Memory B cell (primary cell): ENCODE results near the gene RPL35A.
"Not testable (repeated sequence)": the region's sequence is repeated elsewhere in the genome, so short reads cannot be mapped to it uniquely, and the experiment has no call there.

Experiments
- ATAC-seq: fragments of 150-1000 bp; cut with Tn5 transposase; 2 replicates; pipeline ENCODE4 v1.10.0; 2021; ENCODE audit warnings: low read depth, mild to moderate bottlenecking, moderate library complexity
- DNase-seq, 2 donors: peaks; one replicate each; pipeline ENCODE4 v3.0.0; 2022; ENCODE audit warnings: low spot score in 2 of 2
- H3K27ac Mint-ChIP-seq: one replicate; pipeline ENCODE4 v1.8.0; 2022; ENCODE audit warnings: mild to moderate bottlenecking, moderate library complexity, mixed read lengths
- H3K27me3 Mint-ChIP-seq: one replicate; pipeline ENCODE4 v1.8.0; 2022; ENCODE audit warnings: mixed read lengths
- H3K36me3 Mint-ChIP-seq: one replicate; pipeline ENCODE4 v1.8.0; 2022; ENCODE audit warnings: mild to moderate bottlenecking, mixed read lengths
- H3K4me1 Mint-ChIP-seq: one replicate; pipeline ENCODE4 v1.8.0; 2022; ENCODE audit warnings: mixed read lengths
- H3K4me3 Mint-ChIP-seq: one replicate; pipeline ENCODE4 v1.8.0; 2022; ENCODE audit warnings: mild to moderate bottlenecking, moderate library complexity, mixed read lengths
- H3K9me3 Mint-ChIP-seq: one replicate; pipeline ENCODE4 v1.8.0; 2022; ENCODE audit warnings: mixed read lengths

RPL35A gene

GRCh38 chr3:197949778-197950676 lies at the start of gene RPL35A:
Gene RPL35A, plus strand, starts transcription at chr3:197950190. Its CDS starts 778 bp downstream, at chr3:197950968.
- H3K4me1 Mint-ChIP-seq, result peaks cover 15% of the 10 kb centered on the region
- ATAC-seq (peak; percentile 85), DNase-seq (peak; percentile 94 to 95)
- H3K27me3 Mint-ChIP-seq, result no peaks in the 10 kb centered on the region
- no peaks in the 10 kb centered on the region for H3K9me3 Mint-ChIP-seq
- peak within 1 kb of the TSS; percentile 99 for H3K27ac Mint-ChIP-seq
- H3K4me3 Mint-ChIP-seq, result peak within 1 kb of the TSS; percentile 94
- peaks cover 23% of the 10 kb centered on the region for H3K36me3 Mint-ChIP-seq

DNA sequence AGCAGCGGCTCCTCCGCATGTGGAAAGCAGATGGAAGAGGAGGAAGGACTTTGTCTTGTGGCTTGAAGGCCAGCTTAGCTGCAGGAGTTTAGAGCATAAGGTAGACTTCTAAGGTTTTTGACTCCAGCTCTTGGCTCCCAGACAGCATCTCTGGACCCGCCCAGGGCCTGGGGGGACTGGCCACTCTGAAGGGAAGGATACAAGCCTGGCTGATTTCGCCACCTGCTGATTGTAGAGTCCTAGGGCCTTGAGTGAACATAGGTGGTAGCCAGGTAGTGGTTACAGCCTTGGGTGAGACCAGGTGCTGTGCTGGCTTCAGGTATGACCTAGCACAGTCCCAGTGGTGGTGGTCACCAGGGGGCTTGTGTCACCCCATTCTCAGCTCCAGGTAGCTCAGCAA lies 48.4 kb upstream of the RPL35A start:
- no peak for ATAC-seq
- peaks cover 4% of the 10 kb centered on the region for H3K9me3 Mint-ChIP-seq
- no peak overlapping the region for H3K27ac Mint-ChIP-seq

GRCh38 chr3:197906023-197906849 lies 43.8 kb upstream of the RPL35A start:
- no peak overlapping the region for H3K27ac Mint-ChIP-seq
- H3K27me3 Mint-ChIP-seq, result no peaks in the 10 kb centered on the region
- H3K4me1 Mint-ChIP-seq, result peaks cover 5% of the 10 kb centered on the region
- peaks cover 3% of the 10 kb centered on the region for H3K36me3 Mint-ChIP-seq
- peak overlapping the region; percentile 37 for H3K4me3 Mint-ChIP-seq
- H3K9me3 Mint-ChIP-seq, result peaks cover 4% of the 10 kb centered on the region
- ATAC-seq (peak; percentile 82), DNase-seq (peak; percentile 72 to 75)

More for the DNA sequence above, 48.4 kb upstream of the RPL35A start:
- H3K27me3 Mint-ChIP-seq, result no peaks in the 10 kb centered on the region
- DNase-seq, result no peak
- peaks cover 2% of the 10 kb centered on the region for H3K36me3 Mint-ChIP-seq
- no peak overlapping the region for H3K4me3 Mint-ChIP-seq
- peaks cover 5% of the 10 kb centered on the region for H3K4me1 Mint-ChIP-seq

DNA sequence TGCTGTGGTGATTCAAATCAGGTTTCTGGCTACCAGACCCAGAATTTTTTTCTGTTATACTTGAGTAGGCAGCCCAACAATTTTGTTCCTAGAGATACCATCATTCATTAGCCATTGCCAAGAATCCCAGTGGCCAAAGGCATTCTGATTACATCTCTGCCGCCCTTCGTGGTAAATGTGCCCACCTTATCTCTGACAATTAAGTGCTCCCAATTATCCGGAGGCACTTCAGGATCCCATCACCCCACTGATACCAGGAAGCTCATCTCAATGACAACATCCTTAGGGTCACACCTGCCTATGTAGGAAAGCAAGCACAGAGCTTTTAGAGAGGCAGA lies 43.2 kb upstream of the RPL35A start:
- peaks cover 3% of the 10 kb centered on the region for H3K4me1 Mint-ChIP-seq
- peaks cover 3% of the 10 kb centered on the region for H3K36me3 Mint-ChIP-seq
- H3K27me3 Mint-ChIP-seq, result no peaks in the 10 kb centered on the region
- peaks cover 4% of the 10 kb centered on the region for H3K9me3 Mint-ChIP-seq
- DNase-seq (no peak), ATAC-seq (no peak)
- H3K4me3 Mint-ChIP-seq, result no peak overlapping the region
- no peak overlapping the region for H3K27ac Mint-ChIP-seq

- no peak overlapping the region for H3K4me3 Mint-ChIP-seq
- peaks cover 3% of the 10 kb centered on the region for H3K9me3 Mint-ChIP-seq
- H3K27ac Mint-ChIP-seq, result no peak overlapping the region
These were observed 42.8 kb upstream of the RPL35A start for GRCh38 chr3:197907196-197907595.

GRCh38 chr3:197908550-197908949 lies 41.4 kb upstream of the RPL35A start:
- not testable (repeated sequence) for H3K27ac Mint-ChIP-seq, ATAC-seq, DNase-seq

More at GRCh38 chr3:197907196-197907595, 42.8 kb upstream of the RPL35A start:
- DNase-seq (no peak), ATAC-seq (no peak)
- peaks cover 1% of the 10 kb centered on the region for H3K36me3 Mint-ChIP-seq
- peaks cover 3% of the 10 kb centered on the region for H3K4me1 Mint-ChIP-seq
- H3K27me3 Mint-ChIP-seq, result no peaks in the 10 kb centered on the region

DNA sequence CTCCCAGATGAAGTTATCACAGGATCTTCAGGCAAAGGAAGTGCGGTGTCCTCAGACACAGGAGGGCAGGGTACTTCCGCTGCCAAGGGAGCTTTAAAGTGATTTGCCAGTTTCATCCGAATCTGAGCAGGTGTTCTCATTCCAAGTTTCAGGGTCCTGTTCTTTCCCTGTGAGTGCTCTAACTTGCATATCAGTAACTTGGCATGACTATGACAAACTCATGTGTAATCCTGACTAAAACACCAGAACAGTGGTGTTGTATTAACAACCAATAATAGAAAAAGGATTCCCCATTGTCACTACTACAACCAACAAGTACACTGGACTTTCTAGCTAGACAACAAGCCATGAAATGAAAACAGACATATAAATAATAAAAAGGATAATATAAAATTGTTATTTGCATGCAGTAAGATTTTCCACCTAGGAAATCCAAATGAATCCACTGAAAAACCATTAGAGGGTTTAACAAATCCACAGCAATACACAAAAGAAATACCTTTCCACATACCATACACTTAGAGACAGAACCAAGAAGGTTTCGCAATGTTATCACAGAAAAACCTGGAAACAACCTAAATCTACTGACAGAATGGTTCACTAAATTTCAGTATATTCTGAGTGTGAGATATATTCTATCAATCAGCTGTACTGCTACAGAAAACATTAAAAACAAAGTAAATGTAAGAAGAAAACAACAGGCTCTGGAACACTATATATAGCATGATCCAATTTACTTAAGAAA lies 40.9 kb upstream of the RPL35A start:
- Mint-ChIP-seq H3K4me3 (no peak overlapping the region), H3K27ac (no peak overlapping the region), H3K36me3 (peaks cover 6% of the 10 kb centered on the region), H3K27me3 (no peaks in the 10 kb centered on the region), H3K4me1 (peaks cover 3% of the 10 kb centered on the region), H3K9me3 (no peaks in the 10 kb centered on the region)
- ATAC-seq, result no peak
- no peak for DNase-seq

More at GRCh38 chr3:197908550-197908949, 41.4 kb upstream of the RPL35A start:
- H3K4me3 Mint-ChIP-seq, H3K36me3 Mint-ChIP-seq, H3K9me3 Mint-ChIP-seq, H3K27me3 Mint-ChIP-seq, H3K4me1 Mint-ChIP-seq: not testable (repeated sequence)

DNA sequence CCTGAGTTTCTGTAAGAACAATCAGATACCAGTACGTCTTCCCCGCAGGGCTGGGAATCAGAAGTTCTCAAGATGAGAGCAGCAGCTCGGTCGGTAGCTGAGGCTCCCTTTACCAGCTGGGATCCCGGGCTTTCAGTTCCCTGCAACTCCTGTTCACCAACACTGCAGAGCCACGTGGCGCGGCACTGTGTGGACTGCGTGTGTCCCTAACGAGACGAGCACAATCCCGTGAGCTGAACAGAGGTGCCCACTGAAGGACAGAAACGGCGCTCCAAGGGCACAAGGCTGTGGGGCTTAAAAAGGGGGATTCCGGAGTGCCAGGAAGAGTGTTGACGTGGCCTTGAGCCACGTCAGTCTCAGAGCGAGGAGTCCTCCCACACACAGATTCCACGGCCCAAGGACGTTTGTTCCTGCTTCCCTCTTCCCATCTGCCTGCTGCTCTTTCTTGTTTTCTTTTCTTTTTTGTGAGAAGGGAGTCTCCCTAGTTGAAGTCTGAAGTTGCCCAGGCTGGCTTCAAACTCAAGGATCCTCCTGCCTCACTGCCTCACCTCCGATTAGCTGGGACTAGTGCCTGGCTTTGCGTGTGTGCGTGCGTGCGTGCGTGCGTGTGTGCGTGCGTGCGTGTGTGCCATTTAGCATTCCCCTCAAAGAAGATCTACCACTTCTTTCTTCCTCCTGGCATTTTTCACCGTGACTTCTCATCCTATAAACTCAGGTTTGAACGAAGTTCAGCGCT lies 37.1 kb upstream of the RPL35A start:
- Mint-ChIP-seq H3K27ac (peak overlapping the region; percentile 39), H3K36me3 (peaks cover 7% of the 10 kb centered on the region), H3K4me3 (peak overlapping the region; percentile 61), H3K4me1 (no peaks in the 10 kb centered on the region), H3K27me3 (no peaks in the 10 kb centered on the region), H3K9me3 (peaks cover 1% of the 10 kb centered on the region)
- ATAC-seq, result peak; percentile 27
- no peak for DNase-seq

DNA sequence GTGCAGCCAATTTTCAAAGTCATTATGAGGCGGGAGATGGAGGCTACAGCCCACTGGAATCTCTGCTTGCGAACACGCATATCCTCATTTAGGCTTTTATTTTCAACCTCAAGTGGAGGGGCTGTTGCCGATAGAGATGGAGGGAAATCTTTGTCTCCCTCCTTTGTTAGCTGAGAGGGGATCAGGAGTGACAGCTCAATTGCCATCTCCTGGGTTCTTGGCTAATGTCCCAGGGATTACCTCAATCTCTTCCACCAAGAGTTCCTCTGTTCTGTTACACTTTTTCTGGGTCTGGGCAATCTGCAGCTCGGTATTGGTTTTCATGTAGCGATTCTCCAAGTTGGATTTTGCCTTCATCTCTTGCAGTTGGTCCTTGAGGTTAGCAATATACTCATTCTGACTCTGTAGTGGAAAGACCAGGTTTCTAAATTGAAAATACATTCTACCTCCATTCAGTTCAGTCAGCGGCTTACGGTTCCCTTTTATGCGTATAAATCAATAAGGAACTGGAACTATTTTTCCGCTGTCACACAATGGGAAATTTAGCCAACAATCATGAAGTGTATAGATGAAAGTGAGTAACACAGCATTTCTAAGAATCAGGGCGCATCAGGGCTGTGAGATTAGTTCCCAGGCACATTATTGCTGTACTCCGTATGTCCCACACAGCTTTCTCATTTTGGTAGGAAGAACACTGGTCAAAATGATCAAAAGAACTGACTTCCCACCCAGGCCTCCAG lies 36.2 kb upstream of the RPL35A start:
- Mint-ChIP-seq H3K36me3 (peaks cover 7% of the 10 kb centered on the region), H3K9me3 (peaks cover 1% of the 10 kb centered on the region), H3K4me1 (no peaks in the 10 kb centered on the region), H3K27ac (no peak overlapping the region), H3K4me3 (no peak overlapping the region), H3K27me3 (no peaks in the 10 kb centered on the region)
- no peak for DNase-seq
- no peak for ATAC-seq

- not testable (repeated sequence) for H3K9me3 Mint-ChIP-seq, ATAC-seq, H3K4me1 Mint-ChIP-seq, H3K27ac Mint-ChIP-seq, H3K27me3 Mint-ChIP-seq, H3K4me3 Mint-ChIP-seq, DNase-seq
- H3K36me3 Mint-ChIP-seq, result peaks cover 27% of the 10 kb centered on the region
These were observed 28.3 kb upstream of the RPL35A start for GRCh38 chr3:197921429-197922275.

DNA sequence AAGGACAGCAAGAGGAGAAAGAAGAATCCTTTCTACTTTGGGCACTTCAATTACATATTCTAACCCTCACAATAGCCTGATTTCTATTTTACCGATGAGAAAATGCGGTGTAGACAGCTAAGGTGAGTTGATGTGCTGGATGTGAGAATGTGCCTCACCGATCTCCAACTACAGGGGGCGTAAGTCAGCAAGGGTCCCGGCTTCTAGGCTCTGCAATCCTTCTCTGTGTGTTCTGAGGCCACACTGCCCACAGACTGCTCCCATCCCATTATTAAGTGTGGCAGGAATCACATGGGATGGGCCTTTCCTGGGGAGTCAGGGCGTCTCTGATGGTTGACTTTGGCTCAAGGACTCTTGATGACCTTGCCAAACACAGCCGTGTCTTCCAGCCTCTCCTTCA lies 23.6 kb upstream of the RPL35A start:
- Mint-ChIP-seq H3K36me3 (peaks cover 42% of the 10 kb centered on the region), H3K27me3 (peaks cover 1% of the 10 kb centered on the region), H3K4me1 (peaks cover 3% of the 10 kb centered on the region), H3K4me3 (no peak overlapping the region), H3K27ac (no peak overlapping the region), H3K9me3 (no peaks in the 10 kb centered on the region)
- DNase-seq, result no peak
- ATAC-seq, result no peak

DNA sequence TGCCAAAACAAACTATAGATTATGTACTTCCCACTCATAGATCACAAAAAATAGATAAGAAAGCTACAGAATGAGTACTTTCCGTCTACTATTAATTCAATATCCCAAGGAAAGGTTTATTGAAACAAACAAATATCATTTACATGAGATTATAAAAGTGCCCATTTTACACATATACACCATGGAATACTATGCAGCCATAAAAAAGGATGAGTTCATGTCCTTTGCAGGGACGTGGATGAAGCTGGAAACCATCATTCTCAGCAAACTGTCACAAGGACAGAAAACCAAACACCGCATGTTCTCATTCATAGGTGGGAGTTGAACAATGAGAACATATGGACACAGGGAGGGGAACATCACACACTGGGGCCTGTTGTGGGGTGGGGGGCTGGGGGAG lies 22.4 kb upstream of the RPL35A start:
- not testable (repeated sequence) for H3K27ac Mint-ChIP-seq, ATAC-seq, H3K9me3 Mint-ChIP-seq, DNase-seq, H3K4me1 Mint-ChIP-seq, H3K4me3 Mint-ChIP-seq, H3K27me3 Mint-ChIP-seq
- peaks cover 36% of the 10 kb centered on the region for H3K36me3 Mint-ChIP-seq
